ENCODE data around the gene TTC33. TPM values are rescaled to one million over a fixed set of nuclear protein-coding genes. Genes with fewer than 3 reads are reported as not detected.

TTC33 gene
- total RNA-seq, 1 experiment from 2014 or later = 12.6 TPM

DNA sequence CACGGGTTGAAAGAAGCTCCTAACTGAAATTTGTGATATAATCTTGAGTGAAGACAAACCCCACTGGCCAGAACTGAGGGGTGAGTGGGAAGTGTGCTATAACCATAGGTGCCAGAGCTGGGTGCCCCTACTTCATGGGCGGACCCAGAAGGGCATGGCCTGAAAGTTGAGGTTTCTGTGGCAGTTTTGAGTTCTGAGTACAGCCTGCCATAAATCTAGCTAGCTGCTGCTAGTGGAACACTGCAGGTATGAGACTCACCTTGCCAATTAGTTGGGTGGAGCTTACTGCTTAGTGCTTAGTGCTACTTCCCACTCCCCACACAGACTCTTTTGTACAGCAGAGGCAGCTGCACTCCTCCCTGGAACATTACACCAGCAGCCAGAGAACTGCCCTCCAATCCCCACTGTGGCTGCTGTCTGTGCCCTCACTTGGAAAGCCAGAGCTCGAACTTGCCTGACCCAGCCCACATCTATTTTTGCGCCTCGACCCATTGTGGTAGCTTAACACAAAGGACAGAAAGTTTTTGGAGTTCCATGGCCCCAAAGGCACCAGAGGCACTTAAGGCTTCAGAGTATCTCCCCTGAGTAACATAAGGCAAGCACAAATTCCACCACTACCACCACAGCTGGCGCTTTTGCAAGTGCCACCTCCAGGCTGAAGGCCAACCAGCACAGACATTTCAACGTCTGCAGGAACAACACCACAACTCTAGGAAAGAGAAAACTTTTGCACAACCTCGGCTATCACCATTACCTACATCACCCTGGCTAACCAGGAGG is 103.1 kb downstream of the TTC33 start:
- intact Hi-C loops (cut with micrococcal nuclease; ENCODE audit: unreplicated experiment) (no loop called here), in situ Hi-C loops (cut with HindIII; ENCODE audit: low pct_unique_long_range_greater_than_20kb, low sequenced_read_pairs) (no loop called here)
- POLR2A ChIA-PET = no interaction called here
- Histone ChIP-seq H3K27ac (ENCODE audit: low read length) (no peak overlapping the region), H3K4me3 (ENCODE audit: low read depth in 2 of 2, low read length in 2 of 2) (no peak overlapping the region), H3K4me1 (ENCODE audit: control insufficient read depth, insufficient read depth, low read length) (no peaks in the 10 kb centered on the region), H3K9me3 (ENCODE audit: control insufficient read depth, insufficient read depth, low read depth, low read length) (no peaks in the 10 kb centered on the region), H3K27me3 (ENCODE audit: control insufficient read depth, insufficient read depth, low read length) (no peaks in the 10 kb centered on the region), H3K36me3 (ENCODE audit: control insufficient read depth, insufficient read depth, low read length) (no peaks in the 10 kb centered on the region)
- BruUV-seq (replicated peaks) = no TSS peak
- CTCF ChIA-PET = no interaction called here
- ATAC-seq (no peak), DNase-seq (ENCODE audit: low read depth, low spot score) (no peak)
- TF ChIP-seq, protein P1, sequence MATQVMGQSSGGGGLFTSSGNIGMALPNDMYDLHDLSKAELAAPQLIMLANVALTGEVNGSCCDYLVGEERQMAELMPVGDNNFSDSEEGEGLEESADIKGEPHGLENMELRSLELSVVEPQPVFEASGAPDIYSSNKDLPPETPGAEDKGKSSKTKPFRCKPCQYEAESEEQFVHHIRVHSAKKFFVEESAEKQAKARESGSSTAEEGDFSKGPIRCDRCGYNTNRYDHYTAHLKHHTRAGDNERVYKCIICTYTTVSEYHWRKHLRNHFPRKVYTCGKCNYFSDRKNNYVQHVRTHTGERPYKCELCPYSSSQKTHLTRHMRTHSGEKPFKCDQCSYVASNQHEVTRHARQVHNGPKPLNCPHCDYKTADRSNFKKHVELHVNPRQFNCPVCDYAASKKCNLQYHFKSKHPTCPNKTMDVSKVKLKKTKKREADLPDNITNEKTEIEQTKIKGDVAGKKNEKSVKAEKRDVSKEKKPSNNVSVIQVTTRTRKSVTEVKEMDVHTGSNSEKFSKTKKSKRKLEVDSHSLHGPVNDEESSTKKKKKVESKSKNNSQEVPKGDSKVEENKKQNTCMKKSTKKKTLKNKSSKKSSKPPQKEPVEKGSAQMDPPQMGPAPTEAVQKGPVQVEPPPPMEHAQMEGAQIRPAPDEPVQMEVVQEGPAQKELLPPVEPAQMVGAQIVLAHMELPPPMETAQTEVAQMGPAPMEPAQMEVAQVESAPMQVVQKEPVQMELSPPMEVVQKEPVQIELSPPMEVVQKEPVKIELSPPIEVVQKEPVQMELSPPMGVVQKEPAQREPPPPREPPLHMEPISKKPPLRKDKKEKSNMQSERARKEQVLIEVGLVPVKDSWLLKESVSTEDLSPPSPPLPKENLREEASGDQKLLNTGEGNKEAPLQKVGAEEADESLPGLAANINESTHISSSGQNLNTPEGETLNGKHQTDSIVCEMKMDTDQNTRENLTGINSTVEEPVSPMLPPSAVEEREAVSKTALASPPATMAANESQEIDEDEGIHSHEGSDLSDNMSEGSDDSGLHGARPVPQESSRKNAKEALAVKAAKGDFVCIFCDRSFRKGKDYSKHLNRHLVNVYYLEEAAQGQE (IDR thresholded peaks at IDR 0.05; ENCODE audit: insufficient read depth in 1 of 2, low read depth in 2 of 2, low read length in 1 of 2) = no peak
- TF ChIP-seq POLR2AphosphoS5 (IDR thresholded peaks at IDR 0.05; ENCODE audit: low read depth, low read length) = no peak
- TF ChIP-seq, protein P2, sequence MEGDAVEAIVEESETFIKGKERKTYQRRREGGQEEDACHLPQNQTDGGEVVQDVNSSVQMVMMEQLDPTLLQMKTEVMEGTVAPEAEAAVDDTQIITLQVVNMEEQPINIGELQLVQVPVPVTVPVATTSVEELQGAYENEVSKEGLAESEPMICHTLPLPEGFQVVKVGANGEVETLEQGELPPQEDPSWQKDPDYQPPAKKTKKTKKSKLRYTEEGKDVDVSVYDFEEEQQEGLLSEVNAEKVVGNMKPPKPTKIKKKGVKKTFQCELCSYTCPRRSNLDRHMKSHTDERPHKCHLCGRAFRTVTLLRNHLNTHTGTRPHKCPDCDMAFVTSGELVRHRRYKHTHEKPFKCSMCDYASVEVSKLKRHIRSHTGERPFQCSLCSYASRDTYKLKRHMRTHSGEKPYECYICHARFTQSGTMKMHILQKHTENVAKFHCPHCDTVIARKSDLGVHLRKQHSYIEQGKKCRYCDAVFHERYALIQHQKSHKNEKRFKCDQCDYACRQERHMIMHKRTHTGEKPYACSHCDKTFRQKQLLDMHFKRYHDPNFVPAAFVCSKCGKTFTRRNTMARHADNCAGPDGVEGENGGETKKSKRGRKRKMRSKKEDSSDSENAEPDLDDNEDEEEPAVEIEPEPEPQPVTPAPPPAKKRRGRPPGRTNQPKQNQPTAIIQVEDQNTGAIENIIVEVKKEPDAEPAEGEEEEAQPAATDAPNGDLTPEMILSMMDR (IDR thresholded peaks at IDR 0.05) = no peak
- TF ChIP-seq SIN3A (IDR thresholded peaks at IDR 0.05; ENCODE audit: borderline replicate concordance, insufficient read depth, low read depth, low read length) = no peak
- TF ChIP-seq TCF7L2 (IDR thresholded peaks at IDR 0.05; ENCODE audit: low read depth, low read length) = no peak

DNA sequence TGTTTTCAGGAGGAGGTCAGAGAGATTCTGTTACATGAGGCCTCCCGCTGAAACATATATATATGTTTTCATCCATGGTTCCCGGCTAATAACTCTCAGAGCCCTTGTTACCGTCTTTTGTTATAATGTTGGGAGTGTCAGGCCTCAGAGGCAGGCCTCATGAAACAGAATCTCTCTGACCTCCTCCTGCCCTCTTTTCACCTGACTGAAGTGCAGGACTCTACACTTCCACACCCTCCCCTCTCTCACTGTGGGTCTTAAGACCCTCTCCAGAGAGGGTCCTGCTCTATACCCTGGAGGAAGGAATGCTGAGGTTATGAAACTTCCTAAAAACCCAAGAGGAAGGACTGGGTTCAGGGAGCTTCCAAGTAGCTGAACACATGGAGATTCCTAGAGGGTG is 104.6 kb downstream of the TTC33 start:
- Histone ChIP-seq H3K27me3 (ENCODE audit: control insufficient read depth, insufficient read depth, low read length) (no peaks in the 10 kb centered on the region), H3K4me1 (ENCODE audit: control insufficient read depth, insufficient read depth, low read length) (no peaks in the 10 kb centered on the region), H3K27ac (ENCODE audit: low read length) (no peak overlapping the region), H3K9me3 (ENCODE audit: control insufficient read depth, insufficient read depth, low read depth, low read length) (no peaks in the 10 kb centered on the region), H3K36me3 (ENCODE audit: control insufficient read depth, insufficient read depth, low read length) (no peaks in the 10 kb centered on the region), H3K4me3 (ENCODE audit: low read depth in 2 of 2, low read length in 2 of 2) (no peak overlapping the region)
- ChIA-PET POLR2A (no interaction called here), CTCF (no interaction called here)
- no TSS peak for BruUV-seq (replicated peaks)
- intact Hi-C loops (cut with micrococcal nuclease; ENCODE audit: unreplicated experiment) = no loop called here
- TF ChIP-seq, protein P1 (IDR thresholded peaks at IDR 0.05; ENCODE audit: insufficient read depth in 1 of 2, low read depth in 2 of 2, low read length in 1 of 2) = no peak
- TF ChIP-seq TCF7L2 (IDR thresholded peaks at IDR 0.05; ENCODE audit: low read depth, low read length) (no peak), POLR2AphosphoS5 (IDR thresholded peaks at IDR 0.05; ENCODE audit: low read depth, low read length) (no peak), SIN3A (IDR thresholded peaks at IDR 0.05; ENCODE audit: borderline replicate concordance, insufficient read depth, low read depth, low read length) (no peak)
- TF ChIP-seq, protein P2 (IDR thresholded peaks at IDR 0.05) = no peak
- in situ Hi-C loops (cut with HindIII; ENCODE audit: low pct_unique_long_range_greater_than_20kb, low sequenced_read_pairs) = no loop called here
- DNase-seq (ENCODE audit: low read depth, low spot score) (no peak), ATAC-seq (no peak)
